ENCODE results near the gene TTC12.

GRCh38 chr11:113274713-113275582, 39.4 kb upstream of the TTC12 start:
- TF ChIP-seq CTCF (IDR thresholded peaks at IDR 0.05; ENCODE audit: low read depth, low read length) (peak; percentile 6), MAX (IDR thresholded peaks at IDR 0.05; ENCODE audit: low read depth, low read length) (no peak), POLR2A (IDR thresholded peaks at IDR 0.05; ENCODE audit: extremely low read depth, insufficient read length) (no peak), MYC (IDR thresholded peaks at IDR 0.05; ENCODE audit: low read depth, low read length) (no peak)
